Measurements from ENCODE around the gene SPHKAP.
"Not testable (repeated sequence)": the region's sequence is repeated elsewhere in the genome, so short reads cannot be mapped to it uniquely, and the experiment has no call there.

SPHKAP gene

DNA sequence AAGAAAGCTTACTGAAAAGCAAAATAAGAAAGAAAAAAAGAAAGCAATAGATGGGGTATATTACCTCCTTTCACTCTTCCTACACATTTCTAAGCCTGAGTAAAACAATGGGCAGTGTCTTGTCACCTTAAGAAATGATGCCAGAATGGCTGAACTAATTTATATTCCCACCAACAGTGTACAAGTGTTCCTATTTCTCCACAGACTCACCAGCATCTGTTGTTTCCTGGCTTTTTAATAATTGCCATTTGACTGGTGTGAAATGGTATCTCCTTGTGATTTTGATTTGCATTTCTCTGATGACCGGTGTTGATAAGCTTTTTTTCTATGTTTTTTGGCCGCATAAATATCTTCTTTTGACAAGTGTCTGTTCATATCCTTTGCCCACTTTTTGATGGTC is 98.4 kb downstream of the SPHKAP start:
- TF ChIP-seq, protein P1, sequence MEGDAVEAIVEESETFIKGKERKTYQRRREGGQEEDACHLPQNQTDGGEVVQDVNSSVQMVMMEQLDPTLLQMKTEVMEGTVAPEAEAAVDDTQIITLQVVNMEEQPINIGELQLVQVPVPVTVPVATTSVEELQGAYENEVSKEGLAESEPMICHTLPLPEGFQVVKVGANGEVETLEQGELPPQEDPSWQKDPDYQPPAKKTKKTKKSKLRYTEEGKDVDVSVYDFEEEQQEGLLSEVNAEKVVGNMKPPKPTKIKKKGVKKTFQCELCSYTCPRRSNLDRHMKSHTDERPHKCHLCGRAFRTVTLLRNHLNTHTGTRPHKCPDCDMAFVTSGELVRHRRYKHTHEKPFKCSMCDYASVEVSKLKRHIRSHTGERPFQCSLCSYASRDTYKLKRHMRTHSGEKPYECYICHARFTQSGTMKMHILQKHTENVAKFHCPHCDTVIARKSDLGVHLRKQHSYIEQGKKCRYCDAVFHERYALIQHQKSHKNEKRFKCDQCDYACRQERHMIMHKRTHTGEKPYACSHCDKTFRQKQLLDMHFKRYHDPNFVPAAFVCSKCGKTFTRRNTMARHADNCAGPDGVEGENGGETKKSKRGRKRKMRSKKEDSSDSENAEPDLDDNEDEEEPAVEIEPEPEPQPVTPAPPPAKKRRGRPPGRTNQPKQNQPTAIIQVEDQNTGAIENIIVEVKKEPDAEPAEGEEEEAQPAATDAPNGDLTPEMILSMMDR (conservative IDR thresholded peaks at IDR 0.05; ENCODE audit: low read depth), result no peak
- ChIA-PET POLR2A (ENCODE audit: low non-redundant PET) (no interaction called here), CTCF (no interaction called here)
- no peak for DNase-seq (ENCODE audit: low spot score)
- H3K27ac ChIP-seq, result no peak overlapping the region

DNA sequence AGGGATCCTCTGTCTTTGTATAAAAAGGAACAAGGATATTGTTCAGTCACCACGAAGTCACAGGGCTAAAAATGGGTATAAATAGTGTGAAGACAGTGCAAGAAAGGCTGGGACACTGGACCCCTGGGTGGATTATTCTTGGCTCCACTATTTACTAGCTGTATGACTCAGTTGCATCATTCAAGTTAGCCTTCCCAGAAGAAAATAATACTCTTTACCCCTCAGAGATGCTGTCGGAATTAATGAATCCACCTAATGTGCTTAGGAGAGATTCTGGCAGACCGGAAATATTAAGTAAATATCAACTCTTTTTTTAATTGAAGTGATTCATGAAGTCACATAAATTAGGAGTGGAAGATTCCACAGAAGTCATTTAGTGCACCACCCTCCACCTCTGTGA is 98.9 kb downstream of the SPHKAP start:
- TF ChIP-seq, protein P1 (conservative IDR thresholded peaks at IDR 0.05; ENCODE audit: low read depth), result no peak
- H3K27ac ChIP-seq, result no peak overlapping the region
- POLR2A ChIA-PET (ENCODE audit: low non-redundant PET), result no interaction called here
- no peak for DNase-seq (ENCODE audit: low spot score)
- CTCF ChIA-PET, result no interaction called here

DNA sequence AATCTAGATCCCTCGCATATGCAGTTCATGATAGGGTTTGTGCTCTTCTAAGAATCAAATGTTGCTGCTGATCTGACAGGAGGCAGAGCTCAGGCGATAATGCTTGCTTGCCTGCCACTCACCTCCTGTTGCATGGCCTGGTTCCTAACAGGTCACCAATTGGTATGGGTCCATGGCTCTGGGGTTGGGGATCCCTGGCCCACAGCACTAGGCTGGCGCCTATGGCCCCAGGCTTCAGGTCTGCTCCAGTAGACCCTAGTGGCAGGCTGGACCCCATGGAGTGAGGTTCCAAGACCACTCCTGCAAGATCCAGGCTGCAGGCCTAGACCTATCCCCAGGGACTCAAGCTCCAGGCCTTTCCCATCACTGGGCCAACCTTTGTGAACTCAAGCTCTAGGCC is 102.3 kb downstream of the SPHKAP start:
- TF ChIP-seq, protein P1 (conservative IDR thresholded peaks at IDR 0.05; ENCODE audit: low read depth), result no peak
- DNase-seq (ENCODE audit: low spot score), result no peak
- H3K27ac ChIP-seq, result no peak overlapping the region
- ChIA-PET POLR2A (ENCODE audit: low non-redundant PET) (no interaction called here), CTCF (no interaction called here)

DNA sequence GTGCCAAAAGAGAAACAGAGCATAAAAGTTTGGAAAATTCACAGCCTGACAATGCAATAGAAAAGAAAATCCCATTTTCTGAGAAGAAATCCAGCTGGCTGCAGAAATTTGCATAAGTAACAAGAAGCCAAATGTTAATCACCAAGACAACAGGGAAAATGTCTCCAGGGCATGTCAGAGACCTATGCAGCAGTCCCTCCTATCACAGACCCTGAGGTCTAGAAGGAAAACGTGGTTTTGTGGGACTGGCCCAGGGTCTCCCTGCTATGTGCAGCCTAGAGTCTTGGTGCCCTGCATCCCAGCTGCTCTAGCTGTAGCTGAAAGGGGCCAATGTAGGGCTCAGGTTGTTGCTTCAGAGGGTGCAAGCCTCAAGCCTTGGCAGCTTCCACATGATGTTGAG is 104.8 kb downstream of the SPHKAP start:
- DNase-seq (ENCODE audit: low spot score); POLR2A ChIA-PET (ENCODE audit: low non-redundant PET); H3K27ac ChIP-seq; CTCF ChIA-PET: not testable (repeated sequence)

DNA sequence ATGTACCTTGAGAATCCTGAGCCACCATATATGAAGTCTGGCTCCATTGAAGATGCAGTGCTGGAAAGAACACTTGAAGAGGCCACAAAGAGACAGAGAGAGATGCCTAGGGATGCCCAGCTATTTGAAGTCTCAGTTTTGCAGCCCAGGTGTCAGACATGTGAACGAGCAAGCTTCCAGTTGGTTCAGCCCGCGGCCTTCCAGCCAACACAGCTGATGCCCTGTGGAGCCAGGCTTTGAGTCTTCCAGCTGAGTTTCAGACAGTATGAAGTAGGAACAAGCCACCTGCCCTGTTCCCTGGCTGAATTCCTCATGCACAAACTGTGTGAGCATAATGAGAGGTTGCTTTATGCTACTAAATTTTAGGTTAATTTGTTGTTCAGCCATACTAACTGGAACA is 108.8 kb downstream of the SPHKAP start:
- H3K27ac ChIP-seq, result no peak overlapping the region
- ChIA-PET CTCF (interaction anchor here (0.6 kb wide), 1 partner anchor 91 kb away, joined by 3 read pairs; no protein-coding TSS in a partner anchor), POLR2A (ENCODE audit: low non-redundant PET) (no interaction called here)
- no peak for DNase-seq (ENCODE audit: low spot score)
- TF ChIP-seq, protein P1 (conservative IDR thresholded peaks at IDR 0.05; ENCODE audit: low read depth), result no peak

DNA sequence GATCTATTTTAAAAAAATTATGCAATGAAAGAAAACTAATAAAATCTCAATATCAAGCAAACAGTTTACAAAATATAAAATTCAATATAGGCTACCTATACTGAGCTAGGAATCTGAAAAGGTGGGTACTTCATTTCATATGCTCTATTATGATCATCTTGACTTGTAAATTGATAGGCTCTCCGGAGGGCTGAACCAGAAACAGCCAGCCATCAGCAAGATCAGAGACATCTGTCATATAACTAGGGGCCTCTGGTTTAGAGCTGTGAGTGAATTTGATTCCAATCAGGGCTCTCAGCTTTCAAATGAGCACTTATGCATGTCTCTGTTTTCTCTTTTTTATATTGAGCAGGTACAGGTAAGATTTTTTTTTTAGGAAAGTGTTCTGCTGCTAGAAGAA is 114.2 kb downstream of the SPHKAP start:
- TF ChIP-seq, protein P1 (conservative IDR thresholded peaks at IDR 0.05; ENCODE audit: low read depth), result no peak
- DNase-seq (ENCODE audit: low spot score), result no peak
- H3K27ac ChIP-seq, result no peak overlapping the region
- POLR2A ChIA-PET (ENCODE audit: low non-redundant PET), result no interaction called here
- CTCF ChIA-PET, result no interaction called here

DNA sequence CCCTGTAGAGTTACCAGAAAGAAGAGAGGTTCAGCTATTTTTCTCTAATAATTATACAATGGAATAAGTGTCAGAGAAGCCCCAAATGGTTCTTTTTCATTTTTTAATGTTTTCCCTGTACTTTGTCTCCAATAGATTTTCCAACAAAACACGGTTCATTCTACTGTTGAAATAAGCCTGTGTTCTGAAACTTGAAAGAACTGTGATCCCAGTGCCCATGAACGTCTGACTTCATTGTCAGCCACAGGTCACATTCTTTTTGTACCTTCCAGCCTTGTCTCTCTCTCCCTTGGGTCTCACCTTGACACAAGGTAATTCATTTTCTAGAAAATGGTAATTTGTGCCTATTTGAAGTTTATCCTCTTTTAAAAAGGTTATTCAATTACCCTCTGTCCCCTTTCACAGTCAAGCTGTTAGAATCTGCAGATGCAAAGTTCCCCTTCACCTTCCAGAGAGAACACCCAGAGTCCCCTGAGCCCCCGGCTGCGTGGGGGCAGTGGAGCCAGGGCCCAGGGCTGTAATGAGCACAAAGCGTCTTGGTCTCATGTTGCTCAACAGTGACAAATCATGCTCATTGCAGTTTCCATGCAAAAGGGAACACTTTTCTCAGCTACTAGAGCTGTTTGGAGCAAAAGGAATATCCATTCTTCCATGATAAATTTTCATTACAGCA is 115.2 kb downstream of the SPHKAP start:
- CTCF ChIA-PET, result interaction anchor here (0.6 kb wide), 1 partner anchor 786 kb away, joined by 3 read pairs; no protein-coding TSS in a partner anchor
- no peak overlapping the region for H3K27ac ChIP-seq
- TF ChIP-seq, protein P1 (conservative IDR thresholded peaks at IDR 0.05; ENCODE audit: low read depth), result no peak
- no peak for DNase-seq (ENCODE audit: low spot score)
- POLR2A ChIA-PET (ENCODE audit: low non-redundant PET), result no interaction called here
